GM12872 (cell line): ENCODE data around the gene HBM.
"Not testable (repeated sequence)": the region's sequence is repeated elsewhere in the genome, so short reads cannot be mapped to it uniquely, and the experiment has no call there.

Source experiments
- CTCF ChIP-seq: IDR thresholded peaks from 3 replicates; pipeline ENCODE4 v1.5.1; 2011; ENCODE audit warnings: low read depth, mild to moderate bottlenecking, low read length, moderate library complexity; ENCODE audit not compliant: insufficient read depth

The HBM gene

GRCh38 chr16:175011-175949, 9.5 kb downstream of the HBM start:
- TF ChIP-seq CTCF = no peak

GRCh38 chr16:176477-177382, 11.0 kb downstream of the HBM start, which contains the start of gene HBA1:
TSS of gene HBA1 (plus strand) at chr16:176680. CDS start at chr16:176717, 37 bp downstream.
- TF ChIP-seq CTCF = not testable (repeated sequence)

- no peak for TF ChIP-seq CTCF
Measured at GRCh38 chr16:177394-177822, 11.6 kb downstream of the HBM start.

GRCh38 chr16:177981-178667, 12.3 kb downstream of the HBM start:
- TF ChIP-seq CTCF = no peak

- TF ChIP-seq CTCF = no peak
Measured at GRCh38 chr16:178668-179015, 12.9 kb downstream of the HBM start.

- no peak for TF ChIP-seq CTCF
Measured at GRCh38 chr16:179211-180092, 13.7 kb downstream of the HBM start.
